ENCODE measurements around the gene MITF.

- TF ChIP-seq CTCF (IDR thresholded peaks at IDR 0.05) = no peak
- TF ChIP-seq POLR2A (IDR thresholded peaks at IDR 0.05) = no peak
These were observed 163.1 kb downstream of the MITF start for GRCh38 chr3:69902386-69902785.
